GM12873 (cell line): Measurements from ENCODE around the gene NCKAP1.

Experiments
- TF ChIP-seq, protein P1 (sequence below): IDR thresholded peaks from 2 replicates; pipeline ENCODE4 v1.5.1; 2012; ENCODE audit warnings: low read depth, mild to moderate bottlenecking, moderate library complexity, low read length, control low read depth; ENCODE audit not compliant: insufficient read depth; ENCODE audit errors: missing control alignments

Gene NCKAP1

DNA sequence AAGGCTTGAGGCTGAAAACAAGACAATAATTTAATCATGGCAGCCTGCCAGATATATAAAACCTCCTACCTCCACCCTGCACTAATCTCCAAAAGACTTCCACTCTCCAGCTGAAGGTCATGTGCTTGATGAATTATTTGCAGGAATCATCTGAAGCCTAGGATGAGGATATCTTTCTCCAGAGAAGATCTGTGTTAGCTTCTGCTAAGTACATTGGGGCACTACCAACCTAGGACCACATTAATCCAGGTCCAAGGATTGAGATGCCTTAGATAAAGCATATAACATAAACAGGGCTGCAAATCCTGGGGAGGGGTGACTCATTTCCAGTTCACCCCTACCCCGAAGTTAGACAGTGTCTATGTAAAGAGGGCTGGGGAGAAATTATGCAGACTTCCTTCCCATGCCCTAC, 91.3 kb downstream of the NCKAP1 start:
- TF ChIP-seq, protein P1, sequence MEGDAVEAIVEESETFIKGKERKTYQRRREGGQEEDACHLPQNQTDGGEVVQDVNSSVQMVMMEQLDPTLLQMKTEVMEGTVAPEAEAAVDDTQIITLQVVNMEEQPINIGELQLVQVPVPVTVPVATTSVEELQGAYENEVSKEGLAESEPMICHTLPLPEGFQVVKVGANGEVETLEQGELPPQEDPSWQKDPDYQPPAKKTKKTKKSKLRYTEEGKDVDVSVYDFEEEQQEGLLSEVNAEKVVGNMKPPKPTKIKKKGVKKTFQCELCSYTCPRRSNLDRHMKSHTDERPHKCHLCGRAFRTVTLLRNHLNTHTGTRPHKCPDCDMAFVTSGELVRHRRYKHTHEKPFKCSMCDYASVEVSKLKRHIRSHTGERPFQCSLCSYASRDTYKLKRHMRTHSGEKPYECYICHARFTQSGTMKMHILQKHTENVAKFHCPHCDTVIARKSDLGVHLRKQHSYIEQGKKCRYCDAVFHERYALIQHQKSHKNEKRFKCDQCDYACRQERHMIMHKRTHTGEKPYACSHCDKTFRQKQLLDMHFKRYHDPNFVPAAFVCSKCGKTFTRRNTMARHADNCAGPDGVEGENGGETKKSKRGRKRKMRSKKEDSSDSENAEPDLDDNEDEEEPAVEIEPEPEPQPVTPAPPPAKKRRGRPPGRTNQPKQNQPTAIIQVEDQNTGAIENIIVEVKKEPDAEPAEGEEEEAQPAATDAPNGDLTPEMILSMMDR: no peak

- TF ChIP-seq, protein P1: no peak
These were observed 94.9 kb downstream of the NCKAP1 start for GRCh38 chr2:182943339-182943738.

DNA sequence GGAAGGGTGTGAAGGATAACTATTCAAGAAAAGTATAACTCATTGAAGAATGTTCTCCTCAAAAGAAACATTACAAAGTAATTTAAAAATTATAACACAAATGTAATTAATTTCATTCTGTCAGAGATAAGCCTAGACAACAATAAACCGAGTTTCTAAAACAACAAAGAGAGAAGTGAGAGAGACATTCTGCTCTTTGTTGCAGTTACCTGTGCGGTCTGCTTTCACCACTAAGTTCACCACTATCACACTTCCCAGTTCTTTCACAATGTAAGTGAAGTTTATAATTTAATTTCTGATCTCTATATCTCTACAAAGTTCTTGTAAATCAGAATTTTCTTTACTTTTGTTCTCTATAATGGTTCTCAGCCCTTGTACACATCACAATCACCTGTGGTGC, 95.5 kb downstream of the NCKAP1 start:
- TF ChIP-seq, protein P1: no peak

- TF ChIP-seq, protein P1: no peak
These were observed 96.3 kb downstream of the NCKAP1 start for GRCh38 chr2:182941919-182942318.

DNA sequence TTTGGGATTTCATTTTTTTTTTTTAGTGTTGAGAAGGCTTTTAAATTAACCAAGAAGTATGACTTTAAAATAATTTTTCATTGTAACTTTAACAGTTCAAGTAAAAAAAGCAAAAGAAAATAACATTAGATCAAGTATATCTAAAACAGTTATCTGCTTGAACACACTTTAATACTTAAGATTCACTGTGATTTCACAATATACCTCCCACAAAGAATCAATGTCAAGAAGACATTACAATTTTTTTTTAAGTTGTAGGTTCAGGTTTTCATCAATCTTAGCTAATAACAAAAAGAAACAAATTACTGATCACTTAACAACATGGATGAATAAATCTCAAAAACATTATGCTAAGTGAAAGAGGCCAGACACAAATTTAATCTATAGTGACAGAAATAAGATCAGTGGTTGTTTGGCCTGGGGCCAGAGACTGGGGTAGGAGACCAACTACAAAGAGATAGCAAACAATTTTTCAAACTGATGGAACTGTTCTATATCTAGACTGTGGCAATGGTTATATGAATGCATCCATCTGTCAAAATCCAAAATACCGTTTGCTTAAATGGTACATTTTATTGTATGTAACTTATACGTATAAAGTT, 97.0 kb downstream of the NCKAP1 start:
- TF ChIP-seq, protein P1: no peak

DNA sequence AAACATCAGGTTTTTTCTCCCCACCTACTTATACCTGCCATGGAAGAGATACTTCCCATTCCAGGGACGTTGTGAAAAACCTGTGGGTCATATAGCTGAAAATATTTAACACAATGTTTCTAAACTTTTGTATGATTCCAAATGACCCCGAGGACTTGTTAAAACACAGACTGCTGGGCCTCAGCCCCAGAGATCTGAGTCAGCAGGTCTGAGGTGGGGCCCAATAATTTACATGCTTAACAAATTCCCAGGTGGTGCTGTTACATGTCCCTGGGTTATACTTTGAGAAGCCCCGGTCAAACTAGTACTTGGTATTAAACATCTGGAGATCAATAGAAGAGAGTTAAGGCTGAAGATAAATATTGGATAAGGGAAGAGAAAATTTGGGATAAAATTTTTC, 100.4 kb downstream of the NCKAP1 start:
- TF ChIP-seq, protein P1: no peak

- TF ChIP-seq, protein P1: no peak
These were observed 104.6 kb downstream of the NCKAP1 start for GRCh38 chr2:182933629-182934028.
